ENCODE data around the gene FRYL.
"Not testable (repeated sequence)": the region's sequence is repeated elsewhere in the genome, so short reads cannot be mapped to it uniquely, and the experiment has no call there.

Gene FRYL

DNA sequence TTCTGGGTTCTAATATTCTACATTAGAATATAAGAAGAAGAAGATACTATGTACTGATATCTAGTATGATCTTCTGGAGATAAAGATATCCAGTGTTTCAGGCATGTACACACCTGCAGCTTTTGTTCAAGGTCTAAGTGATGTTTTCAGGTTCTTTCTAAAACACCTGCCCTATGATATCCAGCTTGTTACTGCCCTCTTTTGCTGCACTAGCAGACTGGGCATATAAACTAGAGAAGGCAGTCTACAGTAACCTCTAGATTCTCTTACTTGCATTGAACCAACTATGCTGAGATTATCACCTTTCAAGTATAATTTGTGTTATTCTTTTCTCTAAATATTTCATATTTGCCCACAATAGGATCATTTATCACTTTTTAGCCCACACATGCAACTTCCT is 1.9 kb upstream of the FRYL start:
- no peak for DNase-seq

DNA sequence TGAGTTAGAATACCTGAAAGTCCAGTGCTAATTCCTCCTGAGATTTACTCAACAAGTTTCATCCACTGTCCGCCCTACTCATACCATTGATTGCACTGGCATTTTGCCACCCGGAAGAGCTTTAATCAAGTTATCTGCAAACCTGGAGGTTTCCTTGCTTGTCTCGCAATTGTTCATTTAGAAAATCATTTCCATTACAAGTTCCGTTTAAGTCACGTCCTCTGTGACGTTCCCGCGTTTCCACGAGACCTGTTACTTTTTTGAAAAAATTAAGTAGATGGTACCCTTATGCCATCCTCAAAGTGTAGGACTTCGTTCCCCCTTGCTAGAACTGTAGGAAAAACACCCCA is 761 bp upstream of the FRYL start:
- no peak for DNase-seq

DNA sequence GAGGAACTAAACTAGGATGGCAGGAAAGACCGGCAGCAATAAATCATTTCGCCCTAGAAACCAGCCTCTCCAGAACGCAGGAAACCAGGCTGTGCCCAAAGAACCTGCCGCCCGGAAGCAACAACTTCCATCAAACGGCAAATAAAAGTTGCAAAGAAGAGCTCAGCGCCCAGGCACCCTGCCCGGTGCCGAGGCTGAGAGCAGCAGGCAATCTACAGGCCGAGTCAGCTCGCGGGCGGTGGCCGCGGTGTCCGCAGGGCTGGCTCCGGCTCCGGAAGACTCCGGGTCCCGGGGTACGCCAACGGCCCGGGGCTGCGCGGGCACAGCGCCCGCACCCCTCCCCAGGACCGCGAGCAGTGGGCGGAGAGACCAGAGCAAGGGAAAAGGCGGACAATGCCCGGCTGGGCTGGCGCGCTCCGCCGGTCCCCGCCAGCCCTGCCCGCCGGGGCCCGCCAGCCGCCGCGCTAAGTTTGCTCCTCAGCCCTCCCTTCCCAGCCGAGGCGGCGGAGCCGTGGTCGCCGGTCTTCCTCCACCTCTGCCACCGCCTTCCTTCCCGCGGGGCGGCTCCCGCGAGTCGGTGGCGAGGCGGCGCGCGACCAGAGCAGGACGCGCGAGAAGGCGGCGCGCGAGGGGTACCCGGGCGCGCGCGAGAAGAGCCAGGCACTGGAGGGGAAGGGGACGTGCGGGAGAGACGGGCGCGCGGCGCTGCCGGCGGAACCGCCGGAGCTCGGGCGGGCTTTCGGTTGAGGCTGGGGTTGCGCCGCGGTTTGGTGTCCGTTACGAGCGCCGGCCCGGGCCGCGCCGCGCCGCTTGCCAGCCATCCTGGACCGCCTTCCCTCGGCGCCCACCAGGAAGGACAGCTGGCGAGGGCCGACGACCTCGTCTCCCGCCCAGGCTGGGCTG is 733 bp downstream of the FRYL start:
- no peak for DNase-seq

DNA sequence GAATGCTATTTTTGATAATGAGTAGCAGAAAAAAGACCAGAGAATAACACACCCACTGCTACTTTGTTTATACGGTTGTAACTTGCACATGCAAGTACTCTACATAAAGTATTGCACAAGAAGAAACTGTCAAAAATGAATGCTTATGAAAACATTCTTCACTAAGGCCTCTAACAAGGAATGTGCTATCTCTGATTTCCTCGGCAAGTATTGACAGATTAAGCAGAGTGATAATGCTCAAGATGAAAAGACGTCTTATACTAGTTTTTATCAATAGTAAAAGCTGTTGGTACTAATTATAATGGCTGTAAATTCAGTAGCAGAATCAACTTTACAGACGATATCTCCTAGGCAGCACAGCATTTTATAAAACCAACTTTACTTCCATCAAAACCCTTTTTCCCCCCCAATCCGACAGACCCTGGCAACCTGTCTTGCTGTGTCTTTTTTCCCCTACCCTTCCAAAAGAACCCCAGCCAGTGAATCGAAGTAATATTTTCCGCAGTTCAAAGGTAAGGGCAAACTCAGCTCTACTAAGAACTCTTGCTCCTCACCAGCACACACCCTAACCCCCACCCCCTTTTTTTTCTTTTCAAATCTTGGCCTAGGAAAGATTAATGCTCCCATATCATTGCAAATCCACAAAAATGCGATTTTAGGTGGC is 1.5 kb downstream of the FRYL start:
- DNase-seq = no peak

DNA sequence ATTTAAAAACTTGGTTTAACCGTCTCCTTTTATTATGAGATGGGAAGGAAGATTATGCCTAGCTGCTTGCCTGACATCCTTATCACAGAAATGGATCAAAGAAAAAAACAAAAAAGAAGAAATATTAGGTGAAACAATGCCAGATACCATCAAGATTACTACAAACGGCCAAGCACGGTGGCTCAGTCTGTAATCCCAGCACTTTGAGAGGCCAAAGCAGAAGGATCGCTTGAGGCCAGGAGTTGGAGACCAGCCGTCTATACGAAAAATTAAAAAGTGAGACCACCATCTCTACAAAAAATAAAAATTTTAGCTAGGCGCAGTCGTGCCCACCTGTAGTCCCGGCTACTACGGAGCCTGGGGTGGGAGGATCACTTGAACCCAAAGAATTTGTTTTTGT is 2.3 kb downstream of the FRYL start:
- no peak for DNase-seq

DNA sequence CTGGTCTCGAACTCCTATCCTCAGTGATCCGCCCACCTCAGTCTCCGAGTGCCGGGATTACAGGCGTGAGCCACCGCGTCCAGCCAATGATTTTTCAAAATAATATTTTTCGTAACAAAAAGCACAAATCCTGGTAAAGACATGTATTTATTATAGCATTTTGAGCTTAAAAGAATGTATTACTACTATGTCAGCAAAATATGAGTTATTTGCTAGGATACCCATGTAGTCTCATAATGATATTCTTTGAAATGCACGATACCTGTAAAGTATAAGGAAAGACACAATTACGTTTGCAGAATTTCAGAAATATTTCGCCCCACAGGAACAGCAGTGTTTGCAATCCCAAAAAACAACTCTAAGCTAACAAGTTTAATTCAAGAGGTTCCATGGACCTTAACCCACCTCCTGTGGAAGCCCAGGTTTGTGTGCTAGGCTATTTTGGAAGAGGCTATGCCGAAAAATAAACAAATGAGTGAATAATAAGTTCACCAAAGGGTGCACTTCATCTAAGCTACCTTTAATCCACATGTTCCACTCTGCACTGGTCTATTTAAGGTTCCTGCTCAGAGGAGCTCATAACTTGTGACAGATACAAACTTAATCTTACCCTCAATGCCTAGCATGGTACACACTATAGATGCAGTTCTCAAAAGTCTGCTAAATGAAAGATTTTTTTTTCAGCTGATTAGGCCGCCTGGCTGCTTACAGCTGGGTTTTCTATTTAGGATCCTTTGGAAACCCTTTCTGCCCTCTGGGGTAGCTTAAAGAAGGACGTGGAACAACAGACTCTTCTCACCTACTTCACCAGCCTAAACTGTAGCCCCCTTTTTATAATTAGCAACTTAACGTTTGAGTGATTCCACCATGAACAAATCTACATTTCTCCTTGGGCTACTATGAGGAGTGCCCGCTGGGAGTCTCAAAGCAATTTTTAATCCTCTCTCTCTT is 5.0 kb downstream of the FRYL start:
- no peak for DNase-seq

DNA sequence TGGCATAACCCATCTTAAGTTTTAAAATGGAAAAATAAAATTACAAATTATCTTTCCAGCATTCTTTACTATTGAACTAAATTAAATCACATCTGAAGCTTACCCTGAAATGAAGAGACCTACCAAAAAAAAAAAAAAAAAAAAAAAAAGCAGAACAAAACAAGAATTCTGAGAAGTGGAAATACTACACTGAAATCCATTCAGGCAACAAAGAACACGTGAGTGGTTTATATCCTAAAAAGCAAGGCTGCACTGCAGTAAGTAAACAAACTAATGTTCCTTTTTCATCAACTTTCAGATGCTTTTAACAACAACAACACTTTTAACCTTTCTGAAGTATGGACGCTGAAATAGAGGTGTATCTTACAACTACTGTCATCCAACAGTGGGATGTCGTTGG is 7.5 kb downstream of the FRYL start:
- no peak for DNase-seq

DNA sequence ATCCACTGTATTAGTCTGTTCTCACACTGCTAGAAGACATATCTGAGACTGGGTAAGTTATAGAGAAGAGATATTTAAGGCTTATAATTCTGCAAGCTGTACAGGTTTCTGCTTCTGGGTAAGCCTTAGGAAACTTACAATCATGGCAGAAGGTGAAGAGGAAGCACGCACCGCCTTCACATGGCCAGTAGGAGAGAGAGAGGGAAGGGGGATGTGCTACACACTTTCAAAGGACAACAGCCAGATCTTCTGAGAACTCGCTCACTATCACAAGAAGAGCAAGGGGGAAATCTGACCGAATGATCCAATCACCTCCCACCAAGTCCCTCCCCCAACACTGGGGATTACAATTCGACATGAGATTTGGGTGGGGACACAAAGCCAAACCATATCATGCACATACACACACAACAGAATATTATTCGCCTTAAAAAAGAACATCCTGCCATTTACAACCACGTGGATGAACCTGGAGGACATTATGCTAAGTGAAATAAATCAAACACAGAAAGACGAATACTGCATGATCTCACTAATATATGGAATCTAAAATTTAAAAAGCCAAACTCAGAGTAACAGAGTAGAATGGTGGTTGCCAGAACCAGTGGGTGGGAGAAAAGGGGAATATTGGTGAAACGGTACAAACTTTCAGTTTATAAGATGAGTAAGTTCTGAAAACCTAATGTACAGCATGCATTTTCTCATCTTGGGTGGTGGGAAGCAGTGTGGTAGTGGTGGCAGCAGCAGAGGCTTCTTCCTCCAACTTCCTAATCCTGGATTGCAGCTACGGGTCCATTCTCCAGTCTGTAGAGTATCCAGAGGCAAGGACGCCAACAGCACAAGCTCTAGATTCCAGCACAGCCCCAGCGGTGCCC is 12.8 kb downstream of the FRYL start:
- no peak for DNase-seq

DNA sequence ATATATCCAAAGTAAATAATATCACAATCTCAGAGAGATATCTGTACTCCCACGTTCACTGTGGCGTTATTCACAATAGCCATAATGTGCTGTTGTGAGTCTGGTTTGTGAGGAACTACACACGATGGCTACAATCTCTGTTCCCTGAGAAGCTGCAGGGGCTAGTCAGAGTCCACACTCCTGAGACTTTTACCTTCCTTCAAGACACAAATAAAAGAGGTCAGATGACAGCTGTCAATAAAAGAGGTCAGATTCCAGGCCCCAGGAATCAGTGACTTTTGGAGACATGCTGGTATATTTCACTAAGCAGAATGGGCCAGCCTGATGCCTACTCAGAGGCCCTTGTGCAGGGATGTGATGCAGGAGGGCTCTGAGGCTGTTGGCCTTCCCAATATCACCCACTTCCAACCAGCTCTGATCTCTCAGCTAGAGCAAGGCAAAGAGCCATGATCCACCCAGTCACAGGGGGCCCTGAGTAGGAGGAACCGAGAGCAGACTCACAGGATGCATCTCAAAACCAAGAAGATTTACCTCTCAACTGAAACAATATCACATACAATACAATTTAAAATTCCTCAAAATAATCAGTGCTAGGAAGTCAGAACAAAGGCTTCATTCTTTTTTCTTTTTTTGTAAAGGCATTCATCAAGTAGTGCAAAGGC is 13.8 kb downstream of the FRYL start:
- DNase-seq = no peak

DNA sequence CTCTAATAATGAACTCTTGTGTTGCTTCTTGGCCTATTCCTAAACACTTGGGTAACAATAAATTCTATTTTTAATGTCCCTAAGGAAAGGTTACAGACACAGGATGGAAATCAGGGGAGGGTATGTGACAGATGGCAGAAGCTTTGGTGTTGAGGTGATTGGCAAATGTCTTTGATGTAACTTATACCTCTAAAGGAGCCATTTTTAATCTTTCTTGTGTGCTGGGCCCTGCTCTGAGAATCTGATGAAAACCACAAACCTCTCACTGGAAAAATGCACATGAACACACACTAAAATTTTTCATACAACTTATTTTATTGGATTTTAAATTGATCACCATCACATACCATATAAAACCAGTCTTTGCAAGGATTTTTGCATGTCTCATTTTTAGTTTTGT is 17.7 kb downstream of the FRYL start:
- no peak for DNase-seq

DNA sequence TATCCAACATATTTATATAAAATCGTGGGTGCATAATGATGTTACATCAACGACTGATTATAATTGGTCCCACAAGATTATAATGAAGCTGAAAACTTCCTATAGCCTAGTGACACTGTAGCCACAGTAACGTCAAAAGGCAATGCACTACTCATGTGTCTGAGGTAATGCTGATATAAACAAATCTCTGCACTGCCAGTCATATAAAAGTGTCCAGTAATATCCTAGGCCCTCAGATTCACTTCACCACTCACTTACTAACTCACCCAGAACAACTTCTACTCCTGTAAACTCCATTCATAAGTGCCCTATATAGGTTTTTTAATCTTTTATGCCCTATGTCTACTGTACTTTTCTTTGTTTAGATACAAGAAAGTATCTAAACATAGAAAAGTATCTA is 18.8 kb downstream of the FRYL start:
- DNase-seq = no peak

DNA sequence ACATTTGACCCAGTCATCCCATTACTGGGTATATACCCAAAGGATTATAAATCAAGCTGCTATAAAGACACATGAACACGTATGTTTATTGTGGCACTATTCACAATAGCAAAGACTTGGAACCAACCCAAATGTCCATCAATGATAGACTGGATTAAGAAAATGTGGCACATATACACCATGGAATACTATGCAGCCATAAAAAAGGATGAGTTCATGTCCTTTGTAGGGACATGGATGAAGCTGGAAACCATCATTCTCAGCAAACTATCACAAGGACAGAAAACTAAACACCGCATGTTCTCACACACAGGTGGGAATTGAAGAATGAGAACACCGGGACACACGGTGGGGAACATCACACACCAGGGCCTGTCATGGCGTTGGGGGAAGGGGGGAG is 21.4 kb downstream of the FRYL start:
- not testable (repeated sequence) for DNase-seq

DNA sequence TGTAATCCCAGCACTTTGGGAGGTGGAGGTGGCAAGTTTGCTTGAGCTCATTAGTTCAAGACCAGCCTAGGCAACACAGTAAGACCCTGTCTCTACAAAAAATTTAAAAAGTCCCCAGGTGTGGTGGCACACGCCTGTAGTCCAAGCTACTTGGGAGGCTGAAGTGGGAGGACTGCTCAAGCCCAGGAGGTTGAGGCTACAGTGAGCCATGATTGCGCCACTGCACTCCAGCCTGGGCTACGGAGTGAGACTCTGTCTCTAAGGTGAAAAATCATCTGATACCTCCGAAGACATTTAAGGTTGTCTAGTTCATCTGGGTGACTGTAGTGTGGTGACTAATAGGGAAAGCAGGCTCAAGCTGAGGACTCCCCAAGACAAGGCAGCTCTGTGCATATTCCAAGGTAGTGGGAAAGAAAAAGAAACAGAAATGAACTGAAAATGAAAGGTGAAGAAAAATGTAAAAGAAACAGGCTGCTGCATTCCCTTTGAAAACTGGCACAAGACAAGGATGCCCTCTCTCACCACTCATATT is 23.3 kb downstream of the FRYL start:
- DNase-seq = no peak

DNA sequence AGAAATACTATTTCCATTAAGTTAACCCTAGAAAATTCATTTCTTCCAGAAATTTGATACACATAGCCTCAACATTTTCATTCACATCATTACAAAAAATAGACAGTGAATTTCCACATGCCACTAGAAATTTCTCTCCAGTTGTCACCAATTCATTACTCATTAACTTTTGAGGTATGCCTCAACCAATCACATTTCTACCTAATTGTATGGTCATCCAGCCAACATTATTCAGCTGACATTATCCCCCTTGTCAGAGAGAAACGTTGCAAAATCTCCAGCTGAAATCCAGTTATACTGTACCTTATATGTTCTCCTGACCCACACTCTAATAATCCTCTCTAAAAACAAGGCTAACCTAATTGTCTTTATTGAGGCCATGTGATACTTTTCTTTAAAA is 24.8 kb downstream of the FRYL start:
- no peak for DNase-seq

DNA sequence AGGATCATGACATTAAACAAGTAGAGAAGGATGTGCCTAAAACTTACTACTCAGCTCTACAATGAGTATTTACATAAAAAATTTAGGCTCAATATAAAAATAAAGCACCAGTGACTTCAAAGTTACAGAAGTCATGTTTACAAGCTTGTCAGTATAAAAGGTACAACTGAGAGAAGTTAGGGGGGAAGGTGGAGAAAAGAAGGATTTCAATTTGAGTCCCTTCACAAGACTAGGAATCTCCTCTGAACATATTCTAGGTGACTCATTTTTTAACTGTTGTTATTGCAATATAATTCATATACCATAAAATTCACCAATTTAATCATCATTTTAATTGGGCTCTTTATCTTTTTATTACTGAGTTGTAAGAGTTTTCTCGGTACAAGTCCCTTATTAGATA is 26.9 kb downstream of the FRYL start:
- no peak for DNase-seq

DNA sequence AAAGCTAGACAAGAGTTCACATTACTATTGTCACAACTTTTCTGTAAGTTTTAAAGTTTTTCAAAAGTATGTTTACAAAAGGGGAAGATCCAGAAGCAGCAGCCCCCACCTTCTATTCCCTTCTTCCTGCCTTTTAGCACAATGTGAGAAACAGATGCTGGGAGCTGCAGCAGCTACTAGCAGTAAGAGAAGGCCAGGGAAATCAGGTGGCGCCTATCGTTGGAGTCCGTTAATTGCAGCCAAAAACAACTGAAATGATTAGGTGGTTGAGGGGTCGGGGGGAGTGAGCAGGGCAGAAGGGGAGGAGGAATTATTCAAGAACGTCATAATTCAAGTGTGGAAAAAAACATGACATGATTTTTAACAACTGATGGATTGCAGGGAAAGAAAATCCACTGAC is 27.4 kb downstream of the FRYL start:
- DNase-seq = no peak

DNA sequence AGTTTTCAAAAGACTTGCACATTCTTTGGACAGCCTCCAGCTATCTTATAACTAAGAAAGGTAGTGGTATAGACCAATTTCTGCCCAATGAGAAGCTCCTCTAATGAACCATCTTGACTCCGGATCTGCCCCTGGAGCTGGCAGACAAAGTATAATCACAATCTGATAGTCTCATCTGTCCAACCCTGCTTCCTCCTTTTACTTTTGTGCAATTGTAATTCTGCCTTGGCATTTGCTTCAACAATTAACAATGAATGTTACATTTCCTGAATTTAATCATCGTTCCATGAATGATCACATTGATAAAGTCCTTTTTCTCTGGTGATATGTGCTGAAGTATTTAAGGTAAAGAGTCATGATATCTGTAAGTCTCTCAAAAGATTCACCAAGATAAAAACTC is 27.8 kb downstream of the FRYL start:
- no peak for DNase-seq

DNA sequence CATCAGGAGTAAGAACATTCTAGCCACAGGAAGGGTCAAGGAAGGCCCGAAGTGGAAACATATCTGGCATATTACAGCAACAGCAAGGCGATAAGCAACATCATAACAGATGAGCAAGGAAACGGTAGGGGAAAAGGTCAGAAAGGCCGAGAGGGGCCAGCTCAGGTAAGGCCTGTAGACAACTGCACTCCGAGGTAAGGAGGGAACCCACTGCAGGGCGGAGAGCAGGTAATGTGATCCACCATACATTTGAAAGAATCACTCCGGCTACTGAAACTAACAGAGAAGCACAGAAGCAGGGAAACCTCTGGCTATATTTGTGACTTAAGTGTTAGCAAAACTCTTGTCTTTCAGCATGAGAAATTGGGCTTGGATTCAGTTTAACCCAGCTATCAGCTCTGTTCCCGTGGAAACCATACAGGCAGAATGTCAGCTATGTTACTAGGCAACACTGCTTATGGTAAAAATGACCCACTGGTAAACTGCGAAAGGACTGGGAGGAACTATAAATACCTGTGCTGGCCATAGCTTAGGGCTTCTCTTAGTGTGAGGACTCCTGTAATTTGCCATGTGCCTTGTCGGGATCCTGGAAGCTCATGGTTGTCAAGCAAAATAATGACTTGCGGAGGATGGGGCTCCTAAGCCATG is 31.0 kb downstream of the FRYL start:
- no peak for DNase-seq

DNA sequence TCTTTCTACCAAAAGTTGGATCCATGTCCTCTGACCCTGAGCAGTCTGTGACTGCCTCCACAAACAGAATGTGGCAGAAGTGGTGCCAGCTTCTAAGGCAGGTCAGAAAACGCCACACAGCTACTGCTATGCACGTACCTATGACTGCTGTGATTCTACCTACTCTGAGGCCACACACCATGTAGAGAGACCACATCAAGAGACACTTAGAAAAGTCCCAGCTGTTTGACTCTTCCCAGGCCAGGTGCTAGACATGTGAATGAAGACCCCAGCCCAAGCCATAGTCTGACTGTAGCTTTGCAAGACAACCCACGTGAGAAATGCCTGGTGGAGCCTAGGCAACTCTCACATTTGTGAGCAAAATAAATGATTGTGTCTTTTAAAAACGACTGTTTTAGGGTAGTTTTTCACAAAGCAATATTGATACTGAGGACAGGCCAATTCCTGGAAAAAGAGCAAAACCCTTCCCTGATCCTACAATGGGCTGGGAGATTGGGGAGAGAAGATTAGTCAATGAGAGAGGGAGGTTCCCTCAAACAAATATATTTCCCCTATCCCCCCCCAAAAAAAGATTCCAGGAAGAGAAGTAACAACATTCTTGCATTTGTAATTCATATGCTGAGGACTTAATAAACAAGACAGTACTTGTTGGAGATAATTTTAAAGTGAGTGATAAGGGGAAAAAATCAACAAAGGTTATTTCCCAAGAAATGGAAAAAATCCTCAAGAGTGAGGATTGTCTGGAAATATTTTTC is 33.3 kb downstream of the FRYL start:
- DNase-seq = no peak

DNA sequence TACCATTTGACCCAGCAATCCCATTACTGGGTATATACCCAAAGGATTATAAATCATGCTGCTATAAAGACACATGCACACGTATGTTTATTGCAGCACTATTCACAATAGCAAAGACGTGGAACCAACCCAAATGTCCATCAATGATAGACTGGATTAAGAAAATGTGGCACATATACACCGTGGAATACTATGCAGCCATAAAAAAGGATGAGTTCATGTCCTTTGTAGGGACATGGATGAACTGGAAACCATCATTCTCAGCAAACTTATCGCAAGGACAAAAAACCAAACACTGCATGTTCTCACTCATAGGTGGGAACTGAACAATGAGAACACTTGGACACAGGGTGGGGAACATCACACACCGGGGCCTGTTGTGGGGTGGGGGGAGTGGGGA is 34.9 kb downstream of the FRYL start:
- not testable (repeated sequence) for DNase-seq

All from SIG-M5 (cell line).